GM15510 (cell line): ENCODE data around the gene HDAC4.

ENCODE experiments used
- POLR2A ChIP-seq: IDR thresholded peaks from 3 replicates; pipeline ENCODE4 v1.6.1; 2011; ENCODE audit warnings: borderline replicate concordance; ENCODE audit not compliant: insufficient read length; ENCODE audit errors: extremely low read depth

The HDAC4 gene

GRCh38 chr2:239436076-239436475, 35.3 kb upstream of the HDAC4 start:
- TF ChIP-seq POLR2A: no peak

DNA sequence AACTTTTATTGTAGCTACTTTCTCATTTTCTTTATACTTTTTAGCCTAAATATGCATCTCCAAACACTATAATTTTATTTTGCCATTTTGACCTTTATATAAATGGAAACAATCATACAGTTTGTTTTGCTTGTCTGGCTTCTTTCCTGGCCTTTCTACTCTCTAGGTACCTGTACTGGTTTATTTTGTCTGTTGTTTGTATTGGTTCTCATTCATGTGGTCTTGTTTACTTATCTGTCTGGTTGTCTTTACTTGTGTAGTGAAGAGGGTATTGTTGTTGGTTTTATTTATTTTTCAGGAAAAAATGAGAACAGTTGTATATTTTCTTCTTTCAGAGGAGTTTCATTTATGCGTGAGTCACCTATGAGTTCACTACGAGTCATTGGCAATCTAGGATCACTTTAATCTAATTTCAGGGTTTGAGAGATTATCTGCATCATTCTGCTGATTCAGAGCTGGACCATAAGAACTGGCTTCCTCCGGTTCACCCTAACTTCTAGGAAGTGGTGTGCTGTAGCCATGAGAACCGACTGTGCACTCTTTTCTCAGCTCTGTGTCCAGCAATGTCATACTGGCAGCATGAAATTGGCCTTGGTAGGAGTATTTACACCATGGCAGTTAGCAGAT, 33.1 kb upstream of the HDAC4 start:
- no peak for TF ChIP-seq POLR2A

DNA sequence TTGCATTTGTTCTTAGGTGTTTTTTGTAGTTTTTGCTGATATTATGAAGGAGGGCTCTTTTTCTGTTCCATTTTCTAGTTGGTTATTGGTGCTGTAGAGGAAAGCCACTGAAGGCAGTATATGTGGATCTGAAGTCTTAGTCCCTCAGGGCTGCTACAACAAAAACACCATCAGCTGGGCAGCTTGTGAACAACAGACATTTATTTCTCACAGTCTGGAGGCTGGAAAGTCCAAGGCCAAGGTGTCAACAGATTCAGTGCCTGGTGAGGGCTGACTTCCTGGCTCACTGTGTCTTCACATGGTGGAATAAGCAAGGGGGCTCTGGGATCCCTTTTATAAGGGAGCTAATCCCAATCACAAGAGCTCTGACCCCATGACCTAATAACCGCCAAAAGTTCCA, 31.4 kb upstream of the HDAC4 start:
- TF ChIP-seq POLR2A: no peak

DNA sequence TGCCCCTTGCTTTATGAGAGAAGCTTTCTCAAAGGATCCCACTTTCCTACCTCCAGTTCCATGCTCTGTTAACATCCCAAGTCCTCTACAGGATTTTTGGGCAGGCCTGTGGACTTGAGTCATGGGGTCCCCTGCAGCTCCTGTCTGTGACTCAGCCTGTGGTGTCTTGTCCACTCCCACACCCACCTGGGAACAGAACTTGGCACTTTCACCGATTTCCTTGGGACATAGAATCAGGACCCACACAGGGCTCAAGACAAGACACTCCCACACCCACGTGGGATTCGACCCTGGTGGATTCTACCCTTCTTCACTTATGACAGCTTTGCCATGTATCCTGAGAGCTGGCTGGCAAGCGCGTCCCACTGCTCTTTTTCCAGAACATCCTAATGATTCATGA, 30.7 kb upstream of the HDAC4 start:
- no peak for TF ChIP-seq POLR2A

DNA sequence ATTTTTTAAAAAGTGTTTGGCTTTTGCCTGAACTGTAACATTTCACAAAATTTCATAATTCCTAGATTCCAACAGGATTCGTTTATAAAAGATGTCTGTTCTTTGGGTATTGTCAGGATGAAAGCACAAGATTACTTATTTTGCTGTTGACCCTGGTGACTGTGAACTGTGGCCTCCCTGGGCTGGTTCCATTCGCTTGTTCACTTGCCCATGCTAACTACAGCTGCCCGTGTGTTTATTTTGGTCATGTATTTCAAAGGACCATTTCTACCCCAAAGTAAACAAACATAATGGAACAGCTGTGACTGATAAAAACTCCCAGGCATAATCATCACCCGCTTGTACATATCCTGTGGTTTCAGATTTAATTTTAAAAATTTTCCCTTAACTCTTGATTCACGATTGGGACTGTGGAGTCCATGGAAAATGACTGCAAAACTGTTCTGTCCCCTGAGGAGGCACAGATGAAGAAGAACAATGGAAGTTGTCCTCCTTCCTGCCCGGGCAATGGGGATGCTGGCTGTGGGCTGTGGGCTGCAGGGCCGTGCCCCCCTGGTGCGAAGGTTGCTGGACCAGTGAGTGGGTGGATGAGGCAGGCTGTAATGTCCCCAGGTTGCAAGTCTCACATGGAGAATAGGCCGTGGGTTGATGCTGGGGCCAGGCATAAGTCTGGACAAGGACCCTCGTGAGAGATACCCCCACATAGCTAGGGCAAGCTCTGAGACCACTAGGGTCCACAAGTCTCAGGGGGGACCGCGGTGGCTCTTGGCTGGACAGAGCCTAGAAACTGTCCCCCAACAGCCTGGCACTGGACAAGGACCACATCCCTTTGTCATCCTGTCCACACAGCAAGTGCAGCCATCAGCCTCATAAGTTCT, 28.9 kb upstream of the HDAC4 start:
- no peak for TF ChIP-seq POLR2A

GRCh38 chr2:239425631-239426030, 24.8 kb upstream of the HDAC4 start:
- no peak for TF ChIP-seq POLR2A

DNA sequence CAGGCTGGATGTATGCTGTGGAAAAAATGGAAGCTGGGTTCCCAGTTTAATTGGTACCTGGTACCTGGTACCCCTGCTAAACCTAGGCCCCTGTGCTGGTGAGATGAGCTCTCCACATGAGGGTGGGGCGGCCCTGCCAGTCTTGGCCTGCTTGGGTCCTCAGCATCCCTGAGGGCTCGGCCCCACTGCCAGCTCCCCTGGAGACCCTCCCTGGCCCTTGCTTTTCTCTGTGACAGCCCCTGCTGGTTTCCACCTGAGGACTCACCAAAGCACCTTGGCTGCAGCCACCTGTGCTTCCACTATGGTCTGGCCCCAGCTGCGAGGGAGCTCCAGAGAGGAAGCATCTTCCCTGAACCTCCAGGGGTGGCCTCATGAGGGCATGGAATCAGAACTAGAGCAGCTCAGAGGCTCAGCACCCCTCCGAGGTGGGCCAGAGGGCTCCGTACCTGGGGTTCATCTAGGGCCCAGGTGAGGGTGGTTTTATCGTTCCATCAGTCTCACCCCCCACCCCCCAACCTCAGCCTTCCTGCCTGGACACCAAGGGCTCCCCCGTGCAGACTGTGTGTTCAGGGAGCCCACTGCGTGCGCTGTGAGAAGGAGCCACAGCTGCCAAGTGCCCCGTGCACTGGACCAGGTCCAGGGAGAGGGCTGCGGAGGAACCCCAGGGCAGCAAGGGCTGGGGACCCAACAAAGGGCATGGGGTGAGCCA, 23.7 kb upstream of the HDAC4 start:
- TF ChIP-seq POLR2A: no peak

- TF ChIP-seq POLR2A: no peak
Observed at GRCh38 chr2:239423551-239423950, 22.7 kb upstream of the HDAC4 start.

- no peak for TF ChIP-seq POLR2A
Observed at GRCh38 chr2:239421851-239422250, 21.0 kb upstream of the HDAC4 start.

- TF ChIP-seq POLR2A: no peak
Observed at GRCh38 chr2:239420082-239420481, 19.3 kb upstream of the HDAC4 start.

GRCh38 chr2:239418918-239419317, 18.1 kb upstream of the HDAC4 start:
- TF ChIP-seq POLR2A: no peak

DNA sequence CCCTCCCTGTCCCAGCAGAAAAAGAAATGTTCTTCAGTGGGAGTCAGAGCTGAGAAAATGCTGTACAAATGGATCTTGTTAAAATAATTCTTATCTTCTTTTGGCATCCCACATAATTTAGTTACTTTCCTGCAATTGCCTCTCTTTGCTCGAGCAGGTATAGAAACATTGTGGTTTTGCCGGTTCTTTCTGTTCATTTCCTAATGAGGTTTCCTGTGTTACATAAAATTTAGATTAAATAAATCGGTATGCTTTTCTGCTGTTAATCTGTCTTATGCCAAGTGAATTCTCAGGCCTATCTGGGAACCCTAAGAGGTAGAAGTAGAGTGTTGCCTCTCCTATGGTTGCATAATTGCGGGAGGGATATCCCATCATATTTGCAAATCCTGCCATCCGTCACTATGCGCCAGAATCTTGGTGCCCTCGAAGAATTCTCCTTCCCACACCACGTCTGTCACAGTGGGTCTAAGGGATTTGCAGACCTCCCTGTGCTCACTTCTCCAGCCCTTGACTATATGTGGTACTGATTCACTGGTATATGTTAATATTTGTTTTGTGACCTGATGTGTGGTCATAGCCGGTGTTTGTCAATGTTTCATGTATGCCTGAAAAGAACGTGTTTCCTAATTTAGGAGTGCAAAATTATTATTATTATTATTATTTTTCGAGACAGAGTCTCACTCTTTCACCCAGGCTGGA, 12.2 kb upstream of the HDAC4 start:
- TF ChIP-seq POLR2A: no peak

DNA sequence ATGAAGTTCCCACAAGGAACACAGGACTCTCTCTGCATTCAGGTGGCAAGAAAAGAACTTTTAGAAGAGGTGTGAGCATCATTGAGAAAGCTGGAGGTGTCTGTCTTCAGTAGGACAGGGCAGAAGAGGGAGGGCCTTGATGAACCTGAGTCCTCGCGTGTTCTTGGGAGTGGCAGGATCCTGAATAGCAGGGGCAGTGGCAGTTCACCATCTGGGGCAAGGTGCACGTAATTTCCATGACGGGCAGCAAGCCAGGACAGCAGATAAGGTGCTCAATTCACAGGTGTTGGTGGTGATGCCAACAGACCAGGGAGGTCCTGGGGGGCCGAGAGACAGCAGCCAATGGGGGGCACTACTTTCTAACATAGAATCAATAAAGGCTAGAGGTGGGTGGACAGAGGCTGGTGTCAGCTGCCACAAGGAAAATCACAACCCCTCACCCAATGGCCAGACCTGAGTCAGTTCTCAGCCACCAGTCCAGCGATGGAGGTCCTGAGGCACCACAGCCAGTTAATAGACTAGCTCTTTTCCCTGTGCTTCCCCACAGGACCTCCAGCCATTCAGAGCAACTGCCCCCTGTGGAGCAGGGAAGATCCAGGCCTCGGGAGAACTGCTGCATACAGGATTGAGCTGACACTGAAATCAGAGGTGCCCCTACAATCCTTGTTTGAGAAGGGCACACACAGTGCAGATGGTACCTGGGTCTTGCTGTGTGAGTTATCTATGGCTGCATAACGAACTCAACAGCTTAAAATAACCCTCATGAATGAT, 10.9 kb upstream of the HDAC4 start:
- TF ChIP-seq POLR2A: no peak

GRCh38 chr2:239411117-239411516, 10.3 kb upstream of the HDAC4 start:
- TF ChIP-seq POLR2A: no peak
